Measurements from ENCODE around the gene FLG.
"Not testable (repeated sequence)": the region's sequence is repeated elsewhere in the genome, so short reads cannot be mapped to it uniquely, and the experiment has no call there.

GRCh38 chr1:152309320-152309901, 15.6 kb downstream of the FLG start:
- not testable (repeated sequence) for TF ChIP-seq FOXK2 (IDR thresholded peaks at IDR 0.05); NFRKB (IDR thresholded peaks at IDR 0.05); SP1 (IDR thresholded peaks at IDR 0.05); FOXA1 (IDR thresholded peaks at IDR 0.05); BHLHE40 (IDR thresholded peaks at IDR 0.05; ENCODE audit: borderline replicate concordance); ZNF384 (IDR thresholded peaks at IDR 0.05)

Data from HEK293T (cell line).